Fibroblast of pulmonary artery (primary cell): ENCODE measurements around the gene UCP3.

Experiments used
- DNase-seq: peaks from one replicate; pipeline ENCODE4 v3.0.0-alpha.2; 2010; ENCODE audit warnings: low read depth
- H3K4me3 ChIP-seq: replicated peaks from 2 replicates; pipeline ENCODE4 v1.5.1; 2011; ENCODE audit warnings: low read depth, mild to moderate bottlenecking, control low read depth, low read length, moderate library complexity
- CTCF ChIP-seq: IDR thresholded peaks from 2 replicates; pipeline ENCODE4 v1.5.1; 2011; ENCODE audit warnings: mild to moderate bottlenecking, control low read depth, low read length, inconsistent platforms; ENCODE audit errors: missing control alignments

UCP3 gene

DNA sequence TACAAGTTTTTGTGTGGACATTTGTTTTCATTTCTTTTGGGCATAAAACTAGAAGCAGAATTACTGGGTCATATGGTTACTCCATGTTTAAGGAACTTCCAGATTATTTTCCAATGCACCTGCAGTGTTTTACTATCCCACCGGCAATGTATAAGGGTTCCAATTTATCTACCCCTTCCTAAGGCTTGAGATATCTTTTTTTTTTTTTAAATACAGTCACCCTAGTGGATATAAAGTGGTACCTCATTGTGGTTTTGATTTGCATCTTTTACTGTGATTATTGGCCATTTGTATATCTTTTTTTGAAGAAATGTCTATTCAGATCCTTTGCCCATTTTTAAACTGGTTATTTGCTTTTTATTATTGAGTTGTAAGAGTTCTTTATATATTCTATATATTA, 34.6 kb upstream of the UCP3 start:
- no peak for DNase-seq
- H3K4me3 ChIP-seq: no peak overlapping the region
- no peak for TF ChIP-seq CTCF

DNA sequence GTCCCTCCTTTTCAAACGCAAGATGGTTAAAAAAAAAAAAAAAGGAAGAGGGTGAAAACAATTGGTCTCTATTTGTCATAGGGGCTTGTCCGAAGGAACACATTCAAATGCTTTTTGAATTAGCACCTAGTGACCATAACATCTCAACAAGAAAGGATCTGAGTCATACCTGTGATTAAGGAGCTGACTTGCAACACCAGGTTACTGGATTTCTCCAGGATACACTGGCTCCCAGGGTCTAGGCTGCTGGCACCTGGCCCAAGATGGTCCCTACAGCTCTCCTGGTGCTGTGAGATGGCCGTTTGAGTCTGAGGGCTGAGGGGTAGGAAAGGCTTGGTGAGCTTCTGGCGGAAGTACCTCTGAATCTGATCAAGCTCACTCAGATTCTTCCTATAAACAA, 28.4 kb upstream of the UCP3 start:
- peak; percentile 28 for DNase-seq
- TF ChIP-seq CTCF: no peak
- no peak overlapping the region for H3K4me3 ChIP-seq

DNA sequence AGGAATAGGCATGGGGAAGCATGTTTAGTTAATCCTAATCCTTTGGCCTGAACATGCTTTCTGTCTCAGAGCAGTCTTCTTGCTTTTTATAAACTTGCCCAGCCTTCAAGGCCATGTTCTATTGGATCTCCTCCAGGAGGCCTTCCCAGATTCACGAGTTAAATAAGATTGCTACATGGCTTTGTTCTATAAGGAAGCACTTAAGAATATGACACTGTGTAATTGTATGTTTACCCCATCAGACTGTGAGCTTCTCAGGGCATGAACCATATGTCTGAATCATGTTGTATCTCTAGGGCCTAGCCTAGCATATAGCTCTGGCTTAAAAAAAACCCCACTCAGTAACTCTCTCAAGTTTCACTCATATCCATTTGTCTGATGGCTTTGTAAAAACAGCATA, 26.4 kb upstream of the UCP3 start:
- no peak overlapping the region for H3K4me3 ChIP-seq
- TF ChIP-seq CTCF: no peak
- no peak for DNase-seq

DNA sequence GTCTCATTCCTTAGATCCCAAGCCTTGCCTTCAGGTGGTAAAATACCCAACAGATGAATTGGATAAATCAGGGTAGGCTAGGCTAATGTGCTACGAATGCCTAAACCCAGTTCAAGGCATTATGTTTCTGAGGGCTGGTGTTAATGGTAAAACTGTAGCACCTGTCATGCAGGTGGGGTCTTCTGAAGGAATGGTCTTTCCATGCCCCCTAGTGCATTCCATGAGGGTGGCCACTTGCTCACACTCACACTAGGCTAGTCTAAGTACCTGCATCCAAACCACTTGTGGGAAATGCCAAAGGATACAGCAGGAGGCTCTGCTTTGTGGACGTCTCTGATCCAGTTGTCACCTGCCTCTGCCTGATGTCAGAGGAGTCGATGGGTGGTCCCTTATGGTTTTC, 24.2 kb upstream of the UCP3 start:
- H3K4me3 ChIP-seq: no peak overlapping the region

DNA sequence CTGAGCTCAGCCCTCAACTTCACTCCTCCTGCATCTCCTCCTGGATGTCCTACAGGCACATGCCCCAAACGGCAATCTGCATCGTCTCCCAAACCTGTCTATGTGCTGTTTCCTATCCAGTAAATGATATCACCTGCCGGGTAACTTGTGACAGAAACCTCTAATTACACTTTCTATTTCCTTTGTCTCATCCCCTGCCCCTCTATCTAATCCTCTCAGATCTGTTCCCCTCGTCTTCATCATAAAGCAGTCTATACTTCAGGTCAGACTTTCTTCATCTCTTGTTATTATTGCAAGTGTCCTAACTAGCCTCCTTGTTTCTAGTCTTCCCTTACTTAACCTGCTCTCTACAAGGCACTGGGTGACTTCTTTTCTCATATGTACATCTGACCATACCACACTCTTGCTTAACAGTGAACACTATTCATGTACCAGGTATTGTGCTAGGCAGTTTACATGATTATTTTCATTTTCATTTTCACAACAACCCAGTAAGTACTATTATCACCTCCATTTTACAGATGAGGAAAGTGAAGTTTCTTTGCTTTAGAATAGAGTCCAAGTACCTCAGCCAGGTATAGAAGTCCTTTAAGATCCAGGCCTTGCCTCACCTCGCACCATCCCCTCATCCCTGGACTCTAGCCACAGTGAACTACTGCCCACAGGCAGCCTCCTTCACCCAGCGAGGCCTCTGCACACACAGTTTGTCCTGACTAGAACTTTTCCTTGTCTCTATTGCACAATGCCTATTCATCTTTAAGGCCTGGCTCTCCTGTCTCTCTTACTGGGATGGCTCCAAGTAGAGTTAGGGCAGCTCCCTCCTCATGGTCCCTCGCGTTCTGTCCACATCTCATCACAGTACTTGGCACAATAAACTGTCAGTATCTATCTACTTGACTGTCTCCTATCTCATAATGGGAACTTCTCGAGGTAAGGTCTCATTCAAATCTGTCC, 22.1 kb upstream of the UCP3 start:
- DNase-seq: no peak

More for the DNA sequence above, 24.2 kb upstream of the UCP3 start:
- no peak for TF ChIP-seq CTCF
- DNase-seq: no peak

GRCh38 chr11:74025467-74026166, 16.7 kb upstream of the UCP3 start:
- TF ChIP-seq CTCF: no peak
- H3K4me3 ChIP-seq: no peak overlapping the region
- peak; percentile 19 for DNase-seq

More for the DNA sequence above, 22.1 kb upstream of the UCP3 start:
- no peak for TF ChIP-seq CTCF
- H3K4me3 ChIP-seq: no peak overlapping the region
